Stimulated activated CD4-positive, alpha-beta T cell treated with anti-CD3 and anti-CD28 coated beads, Interleukin-15, amount 100 ng/mL, for 24 hours (primary cell): ENCODE measurements around the gene MGAT2.
"Not testable (repeated sequence)": the region's sequence is repeated elsewhere in the genome, so short reads cannot be mapped to it uniquely, and the experiment has no call there.

Source experiments
- DNase-seq: peaks from one replicate; pipeline ENCODE4 v3.0.0-alpha.2; 2020

The MGAT2 gene

DNA sequence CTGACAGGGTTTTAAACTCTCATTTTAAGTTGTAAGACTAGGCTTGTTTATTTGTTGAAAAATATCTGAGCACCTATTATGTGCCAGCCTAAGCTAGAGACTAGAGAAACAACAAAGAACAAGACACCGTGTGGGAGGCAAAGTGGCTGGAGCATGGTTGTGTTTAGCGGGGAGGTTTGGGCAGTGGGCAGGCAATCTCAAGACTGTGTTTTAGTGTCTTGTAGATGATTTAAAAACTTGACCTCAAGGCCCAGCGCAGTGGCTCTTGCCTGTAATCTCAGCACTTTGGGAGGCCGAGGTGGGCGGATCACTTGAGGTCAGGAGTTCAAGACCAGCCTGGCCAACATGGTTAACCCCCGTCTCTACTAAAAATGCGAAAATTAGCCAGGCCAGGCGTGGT lies 7.9 kb upstream of the MGAT2 start:
- DNase-seq, result no peak

DNA sequence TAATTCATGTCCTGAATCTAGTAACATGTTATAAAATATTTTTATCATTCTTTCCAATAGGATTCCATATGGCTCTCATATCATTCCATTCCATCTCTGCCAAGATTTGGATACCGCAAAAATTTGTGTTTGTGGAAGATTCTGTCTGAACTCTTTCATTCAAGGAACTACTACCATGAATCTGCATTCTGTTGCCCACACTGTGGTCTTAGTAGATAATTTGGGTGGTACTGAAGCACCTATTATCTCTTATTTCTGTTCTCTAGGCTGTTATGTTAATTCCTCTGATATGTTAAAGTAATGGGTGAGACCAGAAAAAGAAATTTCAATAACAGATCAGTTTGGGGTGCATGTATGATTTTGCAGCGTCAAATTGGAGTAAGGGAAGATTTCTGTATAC lies 6.4 kb upstream of the MGAT2 start:
- DNase-seq, result no peak

DNA sequence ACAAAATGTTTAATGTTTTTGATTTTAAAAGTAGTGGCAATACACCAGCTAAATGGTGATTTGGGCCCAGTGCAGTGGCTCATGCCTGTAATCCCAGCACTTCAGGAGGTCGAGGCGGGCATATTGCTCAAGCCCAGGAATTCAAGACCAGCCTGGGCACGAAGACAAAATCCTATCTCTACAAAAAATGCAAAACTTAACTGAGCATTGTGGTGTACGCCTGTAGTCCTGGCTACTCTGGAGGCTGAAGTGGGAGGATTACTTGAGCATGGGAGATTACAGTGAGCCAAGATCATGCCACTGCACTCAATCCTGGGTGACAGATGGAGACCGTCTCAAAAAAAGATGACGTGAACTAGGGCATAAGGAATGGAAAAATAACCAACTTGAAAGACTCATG lies 4.8 kb upstream of the MGAT2 start:
- no peak for DNase-seq

DNA sequence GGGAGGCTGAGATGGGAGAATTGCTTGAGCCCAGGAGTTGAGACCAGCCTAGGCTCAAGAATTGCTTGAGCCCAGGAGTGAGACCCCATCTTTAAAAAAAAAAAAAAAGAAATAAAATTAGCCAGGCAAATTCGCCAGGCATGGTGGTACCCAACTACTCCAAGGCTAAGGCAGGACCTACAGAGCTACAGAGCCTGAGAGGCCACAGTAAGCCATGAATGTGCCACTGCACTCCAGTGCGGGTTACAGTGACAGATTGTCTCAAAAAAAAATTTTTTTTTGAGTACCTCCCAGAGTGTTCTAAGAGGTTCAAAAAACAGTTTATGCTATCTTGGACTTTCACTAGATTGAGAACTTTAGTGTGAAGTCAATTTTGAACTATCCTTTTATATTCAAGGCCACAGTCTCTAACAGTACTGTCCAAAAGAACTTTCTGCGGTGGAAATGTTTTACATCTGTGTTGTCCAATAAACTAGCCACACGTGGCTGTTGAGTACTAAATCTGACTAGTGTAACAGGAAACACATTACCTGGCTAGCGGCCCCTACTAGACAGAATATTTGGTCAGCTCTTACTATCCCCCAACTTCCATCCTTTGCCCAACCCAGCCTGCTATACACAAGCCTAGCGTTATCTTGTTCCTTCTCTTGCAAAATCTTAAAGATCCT lies 2.6 kb upstream of the MGAT2 start:
- no peak for DNase-seq

DNA sequence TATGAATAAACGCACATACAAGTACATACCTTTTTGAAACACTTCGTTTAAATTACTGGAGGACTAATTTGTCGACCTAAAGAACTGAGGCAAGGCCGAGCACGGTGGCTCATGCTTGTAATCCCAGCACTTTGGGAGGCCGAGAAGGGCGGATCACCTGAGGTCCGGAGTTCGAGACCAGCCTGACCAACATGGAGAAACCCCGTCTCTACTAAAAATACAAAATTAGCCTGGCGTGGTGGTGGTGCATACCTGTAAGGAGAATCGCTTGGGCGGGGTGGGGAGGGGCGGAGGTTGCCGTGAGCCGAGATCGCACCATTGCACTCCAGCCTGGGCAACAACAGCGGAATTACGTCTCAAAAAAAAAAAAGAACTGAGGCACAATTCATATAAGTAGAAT lies 1.3 kb upstream of the MGAT2 start:
- DNase-seq, result not testable (repeated sequence)

DNA sequence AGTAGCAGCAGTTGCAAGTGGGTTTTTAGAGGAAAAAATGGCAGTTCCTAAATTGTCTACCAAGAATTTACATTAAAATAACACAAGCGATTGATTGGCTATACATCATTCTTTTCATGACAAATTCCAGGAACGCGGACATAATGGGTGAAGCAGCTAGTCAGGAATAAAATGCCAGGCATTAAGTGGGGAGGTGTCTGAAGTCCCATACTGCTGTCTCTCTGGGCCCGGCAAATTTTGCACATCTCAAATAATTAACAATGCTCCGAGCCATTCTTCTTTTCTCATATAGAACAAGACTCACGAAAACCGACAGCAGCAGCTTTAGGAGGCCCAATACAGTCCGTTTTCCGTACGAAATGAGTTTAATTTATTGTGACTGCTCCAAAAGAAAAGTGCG lies 869 bp upstream of the MGAT2 start:
- no peak for DNase-seq

DNA sequence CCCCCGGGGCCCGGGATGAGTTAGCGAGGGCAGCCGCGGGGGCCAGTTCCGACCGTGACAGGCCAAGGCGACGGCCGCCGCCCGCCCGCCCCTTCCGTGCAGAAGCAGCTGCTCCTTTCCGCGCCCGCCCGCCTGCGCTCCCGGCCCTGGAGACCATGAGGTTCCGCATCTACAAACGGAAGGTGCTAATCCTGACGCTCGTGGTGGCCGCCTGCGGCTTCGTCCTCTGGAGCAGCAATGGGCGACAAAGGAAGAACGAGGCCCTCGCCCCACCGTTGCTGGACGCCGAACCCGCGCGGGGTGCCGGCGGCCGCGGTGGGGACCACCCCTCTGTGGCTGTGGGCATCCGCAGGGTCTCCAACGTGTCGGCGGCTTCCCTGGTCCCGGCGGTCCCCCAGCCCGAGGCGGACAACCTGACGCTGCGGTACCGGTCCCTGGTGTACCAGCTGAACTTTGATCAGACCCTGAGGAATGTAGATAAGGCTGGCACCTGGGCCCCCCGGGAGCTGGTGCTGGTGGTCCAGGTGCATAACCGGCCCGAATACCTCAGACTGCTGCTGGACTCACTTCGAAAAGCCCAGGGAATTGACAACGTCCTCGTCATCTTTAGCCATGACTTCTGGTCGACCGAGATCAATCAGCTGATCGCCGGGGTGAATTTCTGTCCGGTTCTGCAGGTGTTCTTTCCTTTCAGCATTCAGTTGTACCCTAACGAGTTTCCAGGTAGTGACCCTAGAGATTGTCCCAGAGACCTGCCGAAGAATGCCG lies 699 bp downstream of the MGAT2 start:
- peak; percentile 73 for DNase-seq

DNA sequence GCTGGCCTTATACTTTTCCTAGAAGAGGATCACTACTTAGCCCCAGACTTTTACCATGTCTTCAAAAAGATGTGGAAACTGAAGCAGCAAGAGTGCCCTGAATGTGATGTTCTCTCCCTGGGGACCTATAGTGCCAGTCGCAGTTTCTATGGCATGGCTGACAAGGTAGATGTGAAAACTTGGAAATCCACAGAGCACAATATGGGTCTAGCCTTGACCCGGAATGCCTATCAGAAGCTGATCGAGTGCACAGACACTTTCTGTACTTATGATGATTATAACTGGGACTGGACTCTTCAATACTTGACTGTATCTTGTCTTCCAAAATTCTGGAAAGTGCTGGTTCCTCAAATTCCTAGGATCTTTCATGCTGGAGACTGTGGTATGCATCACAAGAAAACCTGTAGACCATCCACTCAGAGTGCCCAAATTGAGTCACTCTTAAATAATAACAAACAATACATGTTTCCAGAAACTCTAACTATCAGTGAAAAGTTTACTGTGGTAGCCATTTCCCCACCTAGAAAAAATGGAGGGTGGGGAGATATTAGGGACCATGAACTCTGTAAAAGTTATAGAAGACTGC lies 1.5 kb downstream of the MGAT2 start:
- DNase-seq, result no peak

DNA sequence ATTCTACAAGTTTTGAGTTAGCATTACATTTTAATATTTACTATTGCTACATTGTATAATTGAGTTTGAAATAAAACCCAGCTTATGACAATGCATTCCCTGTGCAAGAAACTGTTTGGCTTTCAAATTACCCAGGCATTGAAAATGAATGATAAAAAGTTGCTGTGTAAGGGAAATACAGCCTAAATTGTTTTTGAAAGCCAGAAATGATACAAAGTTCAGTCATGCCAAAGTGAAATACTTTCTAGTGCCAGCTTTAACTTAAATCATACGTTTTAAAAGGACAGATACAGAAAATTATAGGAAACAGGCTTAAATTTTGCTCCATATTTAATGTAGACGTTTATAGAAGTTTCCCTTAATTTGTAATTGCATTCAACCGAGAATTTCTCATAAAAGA lies 2.8 kb downstream of the MGAT2 start:
- no peak for DNase-seq

DNA sequence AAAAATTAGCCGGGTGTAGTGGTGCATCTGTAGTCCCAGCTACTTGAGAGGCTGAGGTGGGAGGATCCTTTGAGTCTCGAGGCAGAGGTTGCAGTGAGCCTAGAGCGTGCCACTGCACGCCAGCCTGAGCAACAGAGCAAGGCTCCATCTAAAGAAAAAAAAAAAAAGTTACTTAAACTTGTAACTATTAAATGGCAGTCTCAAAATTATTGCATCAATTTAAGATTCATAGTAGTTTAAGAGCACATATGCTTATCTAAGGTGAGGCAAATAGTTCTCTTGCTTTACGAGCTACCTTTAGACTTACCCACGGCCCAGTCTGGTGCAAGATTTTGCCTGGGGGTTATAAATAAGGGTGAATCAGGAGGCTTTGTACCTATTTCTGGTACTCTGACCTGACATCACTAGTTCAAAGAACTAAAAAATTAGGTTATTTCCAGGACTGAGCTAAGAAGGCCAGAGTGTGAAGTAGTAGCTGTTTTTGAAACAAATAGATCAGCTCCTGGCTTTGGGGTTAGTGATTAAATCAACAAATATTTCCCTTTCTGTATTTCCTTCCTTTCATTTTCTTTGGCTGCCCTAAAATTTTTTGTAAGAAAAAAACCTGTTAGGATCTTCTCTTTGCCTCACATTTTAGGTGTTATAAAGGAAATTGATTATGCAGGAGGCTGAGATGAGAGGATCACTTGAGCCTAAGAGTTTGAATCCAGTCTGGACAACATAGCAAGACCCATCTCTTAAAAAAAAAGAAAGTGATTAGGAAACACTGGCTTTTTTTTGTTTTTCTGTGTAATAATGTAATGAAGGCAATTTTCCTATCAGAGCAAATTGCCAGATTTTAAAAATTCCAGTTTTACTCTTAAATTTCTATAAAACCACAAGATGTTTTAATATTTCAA lies 3.6 kb downstream of the MGAT2 start:
- DNase-seq, result no peak

DNA sequence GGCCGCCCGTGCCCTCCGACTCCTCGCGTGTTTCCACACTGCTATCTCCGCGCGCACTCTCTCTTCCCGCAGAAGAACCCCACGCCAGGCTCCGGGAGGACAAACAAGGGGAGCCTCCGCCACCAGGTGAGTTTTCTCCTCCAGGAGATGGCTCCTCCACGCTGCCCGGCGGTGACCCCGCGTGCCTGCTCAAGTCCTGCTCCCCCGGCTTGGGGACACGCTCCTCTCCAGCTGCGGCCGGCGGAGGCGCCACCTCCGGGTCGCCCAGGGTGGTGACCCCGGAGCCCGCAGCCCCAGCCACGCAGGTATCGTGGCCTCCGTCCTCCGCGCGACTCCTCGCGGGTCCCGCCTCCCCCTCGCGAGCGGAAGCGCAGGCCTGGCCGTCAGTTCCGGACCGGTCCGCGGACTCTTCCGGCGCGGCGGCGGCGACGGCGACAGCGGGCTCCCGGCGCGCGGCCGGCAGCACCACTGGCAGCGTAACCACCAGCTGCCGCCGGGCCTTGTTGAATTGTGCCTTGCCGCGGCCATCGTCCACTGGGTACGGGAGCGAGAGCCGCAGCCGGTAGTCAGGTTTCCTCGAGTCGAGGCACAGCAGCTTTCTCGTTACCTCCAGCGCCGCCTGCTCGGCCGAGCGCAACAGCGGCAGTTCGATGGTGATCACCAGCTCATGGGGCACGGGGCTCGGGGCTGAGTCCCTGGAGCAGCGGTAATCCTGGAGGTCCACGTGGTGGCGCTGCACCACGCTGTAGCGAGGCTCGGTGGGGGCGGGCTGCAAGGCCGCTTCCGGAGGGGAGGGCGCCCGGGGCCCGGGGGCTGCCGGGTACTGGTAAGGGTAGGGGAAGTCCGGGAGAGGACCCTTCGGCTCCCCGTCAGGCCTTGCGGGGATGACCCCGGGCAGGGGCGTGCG lies 13.3 kb downstream of the MGAT2 start:
- peak; percentile 96 for DNase-seq

DNA sequence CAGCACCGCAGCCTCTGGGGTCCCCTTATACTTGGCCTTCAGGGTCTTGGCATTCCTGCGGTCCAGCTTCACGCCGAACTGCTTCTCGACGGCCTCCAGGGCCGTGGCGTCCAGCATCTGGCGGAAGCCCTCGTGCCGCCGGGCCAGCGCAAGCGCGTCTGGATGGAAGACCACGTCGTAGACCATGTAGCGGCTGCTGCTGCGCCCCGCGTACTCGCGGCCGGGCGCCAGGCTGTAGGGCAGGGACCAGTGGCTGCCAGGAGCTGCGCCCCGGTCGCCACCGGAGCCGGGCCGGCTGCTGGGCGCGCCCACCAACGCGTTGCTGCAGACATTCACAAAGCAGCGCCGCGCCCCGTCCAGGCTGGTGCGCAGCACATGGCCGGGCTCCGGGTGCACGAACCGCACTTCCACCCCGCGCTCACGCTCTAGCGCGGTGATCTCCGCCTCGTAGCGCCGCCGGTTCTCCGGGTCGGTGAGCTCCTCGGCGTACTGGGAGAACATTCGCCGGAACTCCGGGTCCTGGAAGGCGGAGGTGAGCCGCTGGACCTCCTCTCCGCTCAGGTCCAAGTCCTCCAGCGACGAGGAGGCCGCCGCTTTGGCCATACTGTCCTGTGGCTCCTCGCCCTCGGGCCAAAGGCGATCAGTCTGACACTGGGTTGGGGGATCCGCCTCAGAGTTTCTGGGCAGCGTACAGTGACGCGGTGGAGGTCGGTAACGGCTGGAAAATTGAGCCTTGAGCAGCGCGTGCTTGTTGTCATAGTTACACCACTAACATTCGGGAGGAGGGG lies 14.1 kb downstream of the MGAT2 start, which contains the start of gene DNAAF2:
DNAAF2 (minus strand) TSS at position 698 of the 788 bp plus-strand sequence; CDS start at position 603, 95 bp downstream.
- DNase-seq, result peak; percentile 68

DNA sequence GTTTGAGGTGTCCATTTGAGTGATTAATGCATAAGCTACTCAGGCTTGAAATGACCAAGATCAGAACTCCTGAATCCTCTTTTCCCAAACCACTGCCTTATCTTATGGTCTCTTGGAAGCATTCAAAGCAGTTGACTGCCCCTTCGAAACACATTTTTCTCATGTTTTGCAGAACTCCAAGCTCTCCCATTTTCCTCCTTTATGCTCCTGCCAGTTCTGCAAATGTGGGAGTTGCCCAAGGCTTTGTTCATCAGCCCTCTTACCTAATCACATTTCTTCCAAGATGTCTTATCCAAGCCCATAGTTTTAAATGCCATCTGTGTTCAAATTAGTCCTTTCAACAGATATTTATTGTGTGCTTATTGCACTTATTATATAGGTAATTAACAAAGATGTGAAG lies 16.3 kb downstream of the MGAT2 start:
- DNase-seq, result no peak

DNA sequence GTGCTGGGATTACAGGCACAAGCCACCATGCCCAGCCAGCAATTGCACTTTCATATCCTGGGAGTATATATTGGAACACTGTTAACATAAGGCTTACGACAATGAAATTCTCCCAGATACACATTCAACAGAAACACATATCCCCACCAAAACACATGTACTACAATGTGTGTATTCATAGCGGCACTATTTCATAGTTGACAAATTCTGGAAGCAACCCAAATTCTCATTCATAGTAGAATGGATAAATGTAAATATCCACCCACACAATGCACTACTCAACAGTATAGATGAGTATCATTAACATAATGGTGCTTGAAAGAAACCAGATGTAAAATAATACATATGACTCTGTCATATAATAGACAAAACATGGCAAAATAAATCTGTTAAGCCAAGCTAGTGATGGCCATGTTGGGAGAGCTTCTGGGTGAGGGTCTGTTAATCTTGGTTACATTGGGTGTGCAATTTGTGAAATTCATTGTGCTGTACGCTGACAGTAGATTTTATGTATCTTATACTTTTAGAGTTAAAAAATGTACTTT lies 17.0 kb downstream of the MGAT2 start:
- no peak for DNase-seq

DNA sequence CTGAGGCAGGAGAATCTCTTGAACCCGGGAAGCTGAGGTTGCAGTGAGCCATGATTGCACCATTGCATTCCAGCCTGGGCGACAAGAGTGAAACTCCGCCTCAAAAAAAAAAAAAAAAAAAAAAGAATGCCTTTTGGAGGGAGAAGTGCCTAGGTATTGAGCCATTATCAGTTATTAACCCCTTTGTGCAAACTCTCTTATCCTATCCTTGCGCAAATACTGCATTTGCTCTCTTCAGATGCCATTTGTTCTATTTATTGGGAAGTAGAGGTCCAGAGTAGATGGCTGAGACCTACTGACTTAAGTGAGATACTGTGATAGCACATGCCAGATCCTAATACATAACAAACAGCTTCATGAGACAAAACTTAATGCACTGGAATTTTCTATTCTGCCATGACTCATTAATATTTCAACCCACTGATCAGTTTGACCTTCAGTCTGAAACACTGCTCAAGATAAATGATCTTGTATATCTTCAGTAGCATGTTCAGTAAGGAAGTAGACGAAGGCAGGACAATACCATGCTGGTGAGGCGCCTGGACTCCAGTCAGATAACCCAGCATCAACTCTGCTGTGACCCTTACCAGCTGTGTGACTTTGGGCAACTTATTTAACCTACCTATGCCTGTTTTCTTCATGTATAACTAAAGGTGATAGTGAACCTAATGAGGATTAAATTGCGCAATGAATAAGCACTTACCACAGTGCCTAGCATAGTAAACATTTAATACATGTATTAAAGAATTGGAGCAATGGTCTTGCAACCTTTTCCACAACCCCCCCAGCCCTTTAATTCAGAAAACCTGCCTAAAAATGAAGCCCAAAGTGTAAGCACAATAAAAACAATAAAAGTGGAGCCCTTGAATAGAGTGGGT lies 20.2 kb downstream of the MGAT2 start:
- no peak for DNase-seq

DNA sequence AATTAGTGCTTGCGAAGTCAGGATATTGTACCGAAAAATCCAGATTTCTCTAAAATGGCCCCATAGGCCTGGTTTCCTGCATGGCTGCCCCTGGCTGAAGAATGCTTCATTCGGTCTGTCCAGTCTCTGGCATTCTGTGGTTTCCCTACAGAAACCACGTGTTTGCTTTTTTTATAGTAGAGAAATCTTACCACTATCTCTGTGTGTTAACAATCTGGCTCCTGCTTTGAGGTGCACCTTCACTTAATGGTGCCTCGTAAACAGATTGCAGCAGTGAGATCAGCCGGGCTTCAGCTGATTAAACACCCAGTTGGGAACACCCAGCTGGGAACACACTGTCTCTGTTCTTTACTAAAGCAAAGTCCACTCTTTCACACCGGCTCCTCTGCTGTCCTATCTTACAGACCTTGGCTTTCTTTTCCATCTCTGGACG lies 21.1 kb downstream of the MGAT2 start:
- no peak for DNase-seq

DNA sequence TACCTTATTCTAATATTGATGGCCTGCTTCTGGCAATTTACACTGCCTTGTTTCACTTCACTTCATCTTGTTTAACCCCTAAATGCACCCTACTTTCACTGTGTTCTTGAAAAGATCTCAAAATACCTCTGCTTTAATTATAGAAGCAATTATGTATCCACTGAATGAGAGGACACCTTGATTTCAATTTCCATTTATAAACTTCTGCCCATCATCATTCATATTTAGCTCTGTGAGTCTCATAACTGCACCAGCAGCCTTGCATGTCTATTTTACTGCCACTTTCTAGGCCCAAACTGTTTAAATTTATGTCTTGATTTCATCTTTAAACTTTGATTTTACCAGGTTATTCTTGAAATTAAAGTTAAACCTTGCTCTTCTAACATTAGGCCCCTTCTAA lies 21.6 kb downstream of the MGAT2 start:
- DNase-seq, result no peak

DNA sequence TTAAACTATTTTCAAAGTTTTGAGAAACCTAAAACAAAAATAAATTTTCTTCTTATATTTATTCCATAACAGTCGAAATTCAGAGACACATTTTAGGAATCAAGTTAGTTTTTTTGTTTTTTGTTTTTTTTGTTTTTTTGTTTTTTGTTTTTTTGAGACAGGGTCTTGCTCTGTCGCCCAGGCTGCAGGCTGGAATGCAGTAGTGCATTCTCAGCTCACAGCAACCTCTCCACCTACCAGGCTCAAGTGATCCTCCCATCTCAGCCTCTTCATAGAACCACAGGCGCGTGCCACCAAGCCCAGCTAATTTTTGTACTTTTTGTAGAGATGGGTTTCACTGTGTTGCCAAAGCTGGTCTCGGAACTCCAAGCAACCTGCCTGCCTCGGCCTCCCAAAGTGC lies 32.9 kb downstream of the MGAT2 start:
- DNase-seq, result no peak

DNA sequence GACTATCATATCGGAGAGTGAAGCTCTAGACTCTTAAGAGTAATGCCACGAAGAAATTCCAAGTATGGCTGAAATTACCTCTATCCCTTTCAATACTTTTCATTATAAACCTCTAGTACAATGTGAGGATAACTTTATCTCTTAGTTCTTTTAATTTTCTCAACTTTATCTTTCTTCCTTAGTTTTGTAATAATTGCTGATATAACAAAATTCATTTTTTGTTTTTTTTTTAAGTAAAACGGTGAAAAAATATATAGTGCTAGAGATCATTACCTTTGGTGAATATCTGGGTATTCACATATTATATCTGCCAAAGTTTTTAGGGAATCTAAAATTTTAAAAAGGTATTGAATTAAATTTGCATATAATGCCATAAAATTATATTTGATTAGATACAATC lies 33.9 kb downstream of the MGAT2 start:
- no peak for DNase-seq

DNA sequence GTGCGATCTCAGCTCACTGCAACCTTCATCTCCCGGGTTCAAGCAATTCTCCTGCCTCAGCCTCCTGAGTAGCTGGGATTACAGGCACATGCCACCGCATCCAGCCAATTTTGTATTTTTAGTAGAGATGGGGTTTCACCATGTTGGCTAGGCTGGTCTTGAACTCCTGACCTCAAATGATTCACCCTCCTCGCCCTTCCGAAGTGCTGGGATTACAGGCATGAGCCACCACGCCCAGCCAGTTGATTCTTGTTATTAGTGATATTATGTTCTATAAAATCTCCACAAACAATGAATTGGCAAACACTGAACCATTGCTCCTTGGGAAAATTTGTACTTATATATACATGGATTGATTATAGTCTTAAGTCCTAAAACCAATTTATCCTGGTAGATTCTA lies 36.9 kb downstream of the MGAT2 start:
- not testable (repeated sequence) for DNase-seq
